GM21576 (cell line): ENCODE measurements around the gene MAGEA3.
"Not testable (repeated sequence)": the region's sequence is repeated elsewhere in the genome, so short reads cannot be mapped to it uniquely, and the experiment has no call there.

Source experiments
- ATAC-seq: cut with Tn5 transposase; IDR thresholded peaks from one replicate; pipeline ENCODE4 v1.9.1; 2021; ENCODE audit warnings: mild to moderate bottlenecking, moderate library complexity; ENCODE audit not compliant: unreplicated experiment

The MAGEA3 gene

GRCh38 chrX:152735860-152736511, 37.4 kb downstream of the MAGEA3 start:
- no peak for ATAC-seq

GRCh38 chrX:152736528-152736927, 37.9 kb downstream of the MAGEA3 start:
- not testable (repeated sequence) for ATAC-seq

- no peak for ATAC-seq
These were observed 40.0 kb downstream of the MAGEA3 start for GRCh38 chrX:152738560-152738959.
